ENCODE results near the gene LRRC14B.

- TF ChIP-seq RAD21 (IDR thresholded peaks at IDR 0.05) (no peak), CTCF (IDR thresholded peaks at IDR 0.05; ENCODE audit: low read depth, low read length, missing input control) (no peak), ZBTB33 (IDR thresholded peaks at IDR 0.05) (no peak), YY1 (IDR thresholded peaks at IDR 0.05) (no peak), MAX (IDR thresholded peaks at IDR 0.05) (no peak), EGR1 (IDR thresholded peaks at IDR 0.05; ENCODE audit: low read depth in 2 of 2) (no peak), RXRA (IDR thresholded peaks at IDR 0.05) (no peak), GABPA (IDR thresholded peaks at IDR 0.05 in 1 of 2, conservative IDR thresholded peaks at IDR 0.05 in 1 of 2) (no peak), JUND (IDR thresholded peaks at IDR 0.05) (no peak), NR2F2 (IDR thresholded peaks at IDR 0.05) (no peak)
Measured at GRCh38 chr5:144941-145340, 46.4 kb upstream of the LRRC14B start.

All from liver (tissue), 3 donors.